A673 (cell line): ENCODE data around the gene POU2AF1. TPM values are rescaled to one million over a fixed set of nuclear protein-coding genes. Genes with fewer than 3 reads are reported as not detected.

Source experiments
- BruUV-seq: library from RNA; stranded (reverse); fragments of 400-500 nt; replicated peaks from 2 replicates; lab custom pipeline; 2021; lab: Mats Ljungman, UMichigan
- CTCF ChIA-PET: fragments of 300-600 bp; sonication (Branson Sonifier 250); formaldehyde crosslinking; loops from one replicate; lab custom pipeline; 2022; ENCODE audit warnings: antibody characterized with exemption; lab: Charles Lee
- POLR2A ChIA-PET: fragments of 300-600 bp; sonication (Branson Sonifier 250); formaldehyde crosslinking; loops from one replicate; lab custom pipeline; 2022; ENCODE audit warnings: antibody characterized with exemption; ENCODE audit not compliant: low non-redundant PET; lab: Charles Lee
- DNase-seq: peaks from one replicate; pipeline ENCODE4 v3.0.0-alpha.2; 2015; ENCODE audit warnings: low spot score
- H3K27ac ChIP-seq: fragments of 200-600 bp; sonication (generic); 2 replicates; pipeline ENCODE4 v1.5.1; 2016; ENCODE audit warnings: mixed run types, low read depth, mild to moderate bottlenecking, mixed read lengths, antibody characterized with exemption, low read length; ENCODE audit not compliant: poor library complexity, severe bottlenecking
- H3K27me3 ChIP-seq: fragments of 200-600 bp; sonication (generic); replicated peaks from 2 replicates; pipeline ENCODE4 v1.6.1; 2017; ENCODE audit warnings: mixed run types, low read depth, mild to moderate bottlenecking, mixed read lengths, antibody characterized with exemption, low read length; ENCODE audit not compliant: insufficient read depth, poor library complexity
- H3K36me3 ChIP-seq: fragments of 200-600 bp; sonication (generic); 2 replicates; pipeline ENCODE4 v1.6.1; 2016; ENCODE audit warnings: mixed run types, mild to moderate bottlenecking, mixed read lengths, antibody characterized with exemption, low read length; ENCODE audit not compliant: insufficient read depth, poor library complexity, severe bottlenecking
- H3K4me1 ChIP-seq: fragments of 200-600 bp; sonication (generic); 2 replicates; pipeline ENCODE4 v1.6.1; 2017; ENCODE audit warnings: mixed run types, mild to moderate bottlenecking, mixed read lengths, antibody characterized with exemption, low read length; ENCODE audit not compliant: insufficient read depth, poor library complexity, severe bottlenecking
- H3K4me3 ChIP-seq: fragments of 200-600 bp; sonication (generic); 2 replicates; pipeline ENCODE4 v1.5.1; 2016; ENCODE audit warnings: low read depth, mixed run types, mild to moderate bottlenecking, mixed read lengths, low read length; ENCODE audit not compliant: poor library complexity, severe bottlenecking
- H3K9me3 ChIP-seq: fragments of 200-600 bp; sonication (generic); 2 replicates; pipeline ENCODE4 v1.6.1; 2016; ENCODE audit warnings: mixed run types, low read depth, mild to moderate bottlenecking, mixed read lengths, antibody characterized with exemption, low read length; ENCODE audit not compliant: poor library complexity, severe bottlenecking
- CTCF ChIP-seq: fragments of 300-800, 200-600 bp; sonication (generic); conservative IDR thresholded peaks from 2 replicates; pipeline ENCODE4 v1.5.1; 2017; ENCODE audit warnings: low read depth, mild to moderate bottlenecking, antibody characterized with exemption, low read length, moderate library complexity, mixed read lengths
- EZH2 ChIP-seq: fragments of 200-600 bp; sonication (generic); IDR thresholded peaks from 2 replicates; pipeline ENCODE4 v1.6.1; 2017; ENCODE audit warnings: borderline replicate concordance, low read depth, mild to moderate bottlenecking, mixed read lengths, antibody characterized with exemption, low read length; ENCODE audit not compliant: poor library complexity, severe bottlenecking
- intact Hi-C: fragments of 100-400 bp; cut with micrococcal nuclease; formaldehyde crosslinking; loops from one replicate; pipeline ENCODE4 v1.10.0; 2022; ENCODE audit not compliant: unreplicated experiment
- total RNA-seq: library from RNA; stranded (reverse); gene quantifications from 2 replicates; pipeline ENCODE4 v1.2.3, GENCODE V29; 2021

POU2AF1 gene
- total RNA-seq, 1 experiment from 2014 or later: not detected

DNA sequence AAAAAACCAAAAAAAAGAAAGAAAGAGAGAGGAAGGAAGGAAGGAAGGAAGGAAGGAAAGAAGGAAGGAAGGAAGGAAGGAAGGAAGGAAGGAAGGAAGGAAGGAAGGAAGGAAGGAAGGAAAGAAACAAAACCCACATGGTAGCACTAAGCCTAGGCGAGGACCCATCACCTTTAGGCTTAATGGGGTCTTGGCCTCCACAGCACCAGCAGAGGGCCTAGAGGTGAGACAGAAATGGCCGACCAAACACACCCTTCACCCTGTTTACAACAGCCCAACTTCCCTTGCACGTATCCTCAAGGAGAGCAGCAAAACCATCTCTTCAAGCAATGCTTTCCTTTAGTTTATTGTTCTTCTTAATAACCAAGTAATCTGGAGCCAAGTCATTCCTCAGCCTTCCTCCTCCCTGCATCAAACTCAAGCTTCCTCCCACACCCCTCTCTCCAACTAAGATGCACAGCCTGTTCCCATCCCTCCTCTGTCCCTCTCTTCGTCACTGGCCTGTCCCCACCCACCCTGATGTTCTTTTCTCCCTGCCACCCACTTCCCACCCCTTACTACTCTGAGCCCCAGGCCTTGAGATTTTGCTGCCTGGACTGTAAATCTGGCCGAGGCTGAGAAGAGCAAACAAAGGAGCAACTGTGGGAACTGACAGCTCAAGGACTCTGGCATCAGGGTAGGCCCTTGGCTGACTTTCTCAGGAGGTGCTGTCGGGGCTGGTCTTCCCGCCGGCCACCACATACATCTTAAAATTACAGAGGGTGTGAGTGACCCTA, 26.0 kb downstream of the POU2AF1 start:
- intact Hi-C loops: no loop called here
- Histone ChIP-seq H3K36me3 (no peaks in the 10 kb centered on the region), H3K4me3 (no peak overlapping the region), H3K27me3 (no peaks in the 10 kb centered on the region), H3K4me1 (peaks cover 13% of the 10 kb centered on the region), H3K27ac (no peak overlapping the region), H3K9me3 (no peaks in the 10 kb centered on the region)
- no peak for TF ChIP-seq CTCF
- TF ChIP-seq EZH2: no peak
- BruUV-seq: no TSS peak
- ChIA-PET POLR2A (no interaction called here), CTCF (no interaction called here)
- DNase-seq: no peak

- no peak for DNase-seq
- Histone ChIP-seq H3K4me3 (no peak overlapping the region), H3K9me3 (no peaks in the 10 kb centered on the region), H3K36me3 (no peaks in the 10 kb centered on the region), H3K4me1 (peaks cover 18% of the 10 kb centered on the region), H3K27ac (no peak overlapping the region), H3K27me3 (no peaks in the 10 kb centered on the region)
- CTCF ChIA-PET: no interaction called here
- POLR2A ChIA-PET: no interaction called here
- intact Hi-C loops: no loop called here
- BruUV-seq: no TSS peak
- no peak for TF ChIP-seq EZH2
- no peak for TF ChIP-seq CTCF
Measured at GRCh38 chr11:111352231-111352746, 26.8 kb downstream of the POU2AF1 start.

GRCh38 chr11:111351374-111352055, 27.6 kb downstream of the POU2AF1 start:
- CTCF ChIA-PET: no interaction called here
- Histone ChIP-seq H3K36me3 (no peaks in the 10 kb centered on the region), H3K27ac (no peak overlapping the region), H3K9me3 (no peaks in the 10 kb centered on the region), H3K27me3 (no peaks in the 10 kb centered on the region), H3K4me3 (no peak overlapping the region), H3K4me1 (peaks cover 19% of the 10 kb centered on the region)
- TF ChIP-seq CTCF: no peak
- no peak for TF ChIP-seq EZH2
- intact Hi-C loops: no loop called here
- no TSS peak for BruUV-seq
- no peak for DNase-seq
- POLR2A ChIA-PET: no interaction called here
